Kidney (tissue), 14 donors: ENCODE data around the gene CRTAC1. TPM values are rescaled to one million over a fixed set of nuclear protein-coding genes. Genes with fewer than 3 reads are reported as not detected.

Source experiments
- DNase-seq, 5 donors: peaks; one replicate each; pipeline ENCODE4 v3.0.0-alpha.2; 2013 to 2020
- FAIRE-seq: peaks from 2 replicates; lab custom pipeline; 2012; peaks lifted over from hg19 to GRCh38; lab: Jason Lieb, UNC
- H3K27ac ChIP-seq, 2 donors: one replicate each; pipeline ENCODE4 v1.7.0; 2013; ENCODE audit warnings: low read depth in 2 of 2, low read length in 2 of 2, inconsistent platforms in 1 of 2
- H3K27me3 ChIP-seq: one replicate; pipeline ENCODE4 v1.7.1; 2013; ENCODE audit warnings: low read length, inconsistent platforms; ENCODE audit not compliant: control insufficient read depth, insufficient read depth
- H3K36me3 ChIP-seq, 3 donors: one replicate each; pipeline versions ENCODE4 v1.7.0 to v1.7.1; 2013; ENCODE audit warnings: low read length in 3 of 3, control low read depth in 1 of 3, inconsistent platforms in 1 of 3; ENCODE audit not compliant: insufficient read depth in 3 of 3, control insufficient read depth in 2 of 3
- H3K4me1 ChIP-seq, 3 donors: one replicate each; pipeline versions ENCODE4 v1.7.0 to v1.7.1; 2013; ENCODE audit warnings: low read length in 3 of 3, inconsistent platforms in 1 of 3, low read depth in 1 of 3; ENCODE audit not compliant: control insufficient read depth in 2 of 3, insufficient read depth in 2 of 3
- H3K4me3 ChIP-seq, 3 donors: one replicate each; pipeline versions ENCODE4 v1.7.0 to v1.8.1; 2013; ENCODE audit warnings: low read length in 3 of 3, control low read depth in 1 of 3, inconsistent platforms in 1 of 3
- H3K9ac ChIP-seq, 3 donors: one replicate each; pipeline versions ENCODE4 v1.7.0 to v1.7.1; 2013; ENCODE audit warnings: low read length in 3 of 3, control low read depth in 1 of 3, inconsistent platforms in 1 of 3
- H3K9me3 ChIP-seq, 3 donors: one replicate each; pipeline versions ENCODE4 v1.7.0 to v1.7.1; 2013; ENCODE audit warnings: low read length in 3 of 3, control low read depth in 1 of 3, inconsistent platforms in 1 of 3; ENCODE audit not compliant: control insufficient read depth in 2 of 3, insufficient read depth in 1 of 3
- intact Hi-C: fragments of 100-400 bp; cut with DNase I; formaldehyde crosslinking; loops from one replicate; pipeline ENCODE4 v1.11.1; 2022
- polyA plus RNA-seq: library from polyadenylated mRNA; stranded (reverse); fragments of 350-450 nt; fragmentation: Illumina TruSeq; extraction: RNeasy Lipid Tissue Mini Kit (QIAGEN cat#74804); gene quantifications from one replicate; pipeline ENCODE4 v1.2.3, GENCODE V29; 2014; ENCODE audit warnings: low read depth, low replicate concordance; ENCODE audit not compliant: insufficient read depth
- total RNA-seq: library from RNA; stranded (reverse); fragmentation: NEBNext Ultra II Directional; extraction: Animal tissue kit (Norgen Biotek cat#: 25700); gene quantifications from one replicate; pipeline ENCODE4 v1.2.1, GENCODE V29; 2021
- TF ChIP-seq, protein P1 (sequence below): IDR thresholded peaks from 3 replicates; pipeline ENCODE4 v1.5.1; 2012; ENCODE audit warnings: mild to moderate bottlenecking, moderate library complexity, borderline replicate concordance; ENCODE audit not compliant: insufficient read depth; ENCODE audit errors: extremely low read depth
- donor health status: control.
- donor health status: control.
- donor health status: control.
- donor health status: control.
- donor health status: control.
- donor health status: DM: yes; HTN: yes; CAD: no.
- donor health status: Normal renal cell carcinoma (clear cell type).

Gene CRTAC1
- total and polyA plus RNA-seq, 2 donors from 2014 or later, result 6.1 to 7.2 TPM

DNA sequence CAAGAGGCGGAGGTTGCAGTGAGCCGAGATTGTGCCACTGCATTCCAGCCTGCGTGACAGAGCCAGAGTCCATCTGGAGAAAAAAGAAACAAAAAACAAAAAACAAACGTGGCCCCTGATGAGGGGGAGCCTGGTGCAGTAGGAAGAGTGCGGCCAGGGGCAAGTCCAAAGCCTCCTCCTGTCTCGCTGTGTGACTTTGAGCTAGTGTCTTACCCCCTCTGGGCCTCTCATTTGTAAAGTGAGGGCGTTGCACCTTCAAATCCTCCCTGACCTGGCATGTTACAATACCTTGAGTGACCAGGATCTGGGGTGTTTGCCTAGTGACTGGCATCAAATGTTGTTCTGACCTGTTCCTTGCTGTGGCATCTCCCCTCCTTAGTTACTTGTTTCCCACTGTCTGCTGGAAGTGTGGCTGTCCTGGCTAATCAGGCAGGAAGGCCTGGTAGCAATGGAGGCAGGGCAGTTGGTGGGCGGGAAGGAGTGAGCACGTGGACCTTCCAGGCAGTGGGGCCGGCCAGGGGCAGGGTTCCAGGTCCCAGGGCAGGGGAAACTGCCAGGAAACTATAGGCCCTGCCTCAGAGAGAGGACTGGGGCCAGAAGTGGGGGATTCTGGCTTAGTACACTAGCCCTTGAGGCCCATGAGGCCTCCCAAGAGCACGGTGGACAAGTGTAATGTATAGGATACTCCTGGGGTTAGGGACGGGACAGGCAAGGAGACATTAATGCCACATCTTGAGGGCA is 205.2 kb downstream of the CRTAC1 start:
- Histone ChIP-seq H3K9me3 (no peaks in the 10 kb centered on the region), H3K27ac (no peak overlapping the region), H3K9ac (no peak overlapping the region), H3K36me3 (no peaks in the 10 kb centered on the region), H3K27me3 (no peaks in the 10 kb centered on the region), H3K4me1 (no peaks in the 10 kb centered on the region), H3K4me3 (no peak overlapping the region)
- FAIRE-seq (no peak), DNase-seq (no peak)
- intact Hi-C loops, result no loop called here
- TF ChIP-seq, protein P1, sequence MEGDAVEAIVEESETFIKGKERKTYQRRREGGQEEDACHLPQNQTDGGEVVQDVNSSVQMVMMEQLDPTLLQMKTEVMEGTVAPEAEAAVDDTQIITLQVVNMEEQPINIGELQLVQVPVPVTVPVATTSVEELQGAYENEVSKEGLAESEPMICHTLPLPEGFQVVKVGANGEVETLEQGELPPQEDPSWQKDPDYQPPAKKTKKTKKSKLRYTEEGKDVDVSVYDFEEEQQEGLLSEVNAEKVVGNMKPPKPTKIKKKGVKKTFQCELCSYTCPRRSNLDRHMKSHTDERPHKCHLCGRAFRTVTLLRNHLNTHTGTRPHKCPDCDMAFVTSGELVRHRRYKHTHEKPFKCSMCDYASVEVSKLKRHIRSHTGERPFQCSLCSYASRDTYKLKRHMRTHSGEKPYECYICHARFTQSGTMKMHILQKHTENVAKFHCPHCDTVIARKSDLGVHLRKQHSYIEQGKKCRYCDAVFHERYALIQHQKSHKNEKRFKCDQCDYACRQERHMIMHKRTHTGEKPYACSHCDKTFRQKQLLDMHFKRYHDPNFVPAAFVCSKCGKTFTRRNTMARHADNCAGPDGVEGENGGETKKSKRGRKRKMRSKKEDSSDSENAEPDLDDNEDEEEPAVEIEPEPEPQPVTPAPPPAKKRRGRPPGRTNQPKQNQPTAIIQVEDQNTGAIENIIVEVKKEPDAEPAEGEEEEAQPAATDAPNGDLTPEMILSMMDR, result no peak

DNA sequence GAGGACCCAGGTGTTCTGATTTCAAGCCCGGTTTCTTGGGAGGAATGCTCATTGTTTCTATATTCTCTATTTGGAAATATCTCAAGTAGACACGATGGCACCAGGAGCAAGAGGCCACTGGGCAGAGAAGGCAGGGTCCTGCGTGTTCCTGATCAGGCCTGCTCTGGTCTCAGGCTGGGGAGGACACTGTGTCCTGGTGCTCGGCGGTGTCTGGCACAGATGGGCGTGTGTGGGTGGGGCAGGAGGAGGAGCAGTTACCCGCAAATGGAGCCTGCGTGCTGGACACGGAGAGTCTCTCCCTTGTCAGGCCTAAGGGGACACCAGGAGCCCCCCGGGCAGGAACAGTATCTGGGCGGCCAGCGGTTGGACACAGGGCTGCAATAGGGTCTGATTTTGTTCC is 206.7 kb downstream of the CRTAC1 start:
- Histone ChIP-seq H3K9ac (no peak overlapping the region), H3K36me3 (no peaks in the 10 kb centered on the region), H3K4me3 (no peak overlapping the region), H3K9me3 (no peaks in the 10 kb centered on the region), H3K4me1 (no peaks in the 10 kb centered on the region), H3K27me3 (no peaks in the 10 kb centered on the region), H3K27ac (no peak overlapping the region)
- FAIRE-seq (no peak), DNase-seq (no peak)
- TF ChIP-seq, protein P1, result no peak
- intact Hi-C loops, result no loop called here

DNA sequence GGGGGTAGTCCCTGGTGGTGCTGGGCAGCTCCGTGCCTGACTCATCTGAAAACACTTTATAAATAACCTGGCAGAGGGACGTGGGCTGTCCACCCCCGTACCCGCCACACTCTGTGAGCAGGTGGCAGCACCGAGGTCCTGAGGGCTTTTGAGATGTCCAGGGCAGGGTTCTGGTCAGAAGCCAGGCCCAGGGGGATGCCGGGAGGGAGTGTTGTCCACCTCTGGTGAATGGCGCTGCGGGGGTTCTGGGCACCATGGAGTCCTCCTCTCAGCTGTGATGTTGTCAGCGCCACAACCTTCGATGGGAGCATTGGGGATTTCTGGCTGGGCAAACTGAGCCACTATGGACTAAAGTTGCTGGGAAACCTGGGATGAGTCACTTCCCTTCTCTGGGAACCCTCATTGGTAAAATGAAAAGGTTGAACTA is 208.1 kb downstream of the CRTAC1 start:
- peak in 1 of 5 donors; percentile 79 for DNase-seq
- intact Hi-C loops, result no loop called here
- H3K27ac ChIP-seq, result no peak overlapping the region
- no peak overlapping the region for H3K9ac ChIP-seq
- no peak overlapping the region for H3K4me3 ChIP-seq
- no peaks in the 10 kb centered on the region for H3K4me1 ChIP-seq
- FAIRE-seq, result no peak
- H3K27me3 ChIP-seq, result no peaks in the 10 kb centered on the region
- H3K36me3 ChIP-seq, result no peaks in the 10 kb centered on the region
- TF ChIP-seq, protein P1, result no peak
- no peaks in the 10 kb centered on the region for H3K9me3 ChIP-seq
